Measurements from ENCODE around the gene ODAD3.

GRCh38 chr19:11423791-11424181 is 11.1 kb downstream of the ODAD3 start:
- TF ChIP-seq CTCF (IDR thresholded peaks at IDR 0.05 in 4 of 5, conservative IDR thresholded peaks at IDR 0.05 in 1 of 5), result no peak
- no peak for TF ChIP-seq POLR2A (IDR thresholded peaks at IDR 0.05)

Data from gastrocnemius medialis (tissue), 4 donors.